Thyroid gland (tissue), 4 donors: ENCODE data around the gene UGT1A7. TPM values are rescaled to one million over a fixed set of nuclear protein-coding genes. Genes with fewer than 3 reads are reported as not detected.

ENCODE experiments used
- DNase-seq, 2 donors: peaks; one replicate each; pipeline ENCODE4 v3.0.0-alpha.2; 2019
- H3K27ac ChIP-seq, 3 donors: fragments of 200-600 bp; sonication (generic); 1 replicate in 2 of 3; 2 replicates in 1 of 3; pipeline ENCODE4 v1.5.1; 2016 to 2019; ENCODE audit warnings: mild to moderate bottlenecking in 1 of 3, moderate library complexity in 1 of 3
- H3K27me3 ChIP-seq: fragments of 200-600 bp; sonication (generic); one replicate; pipeline ENCODE4 v1.5.1; 2019
- H3K36me3 ChIP-seq, 2 donors: fragments of 200-600 bp; sonication (generic); one replicate each; pipeline ENCODE4 v1.5.1; 2016 to 2019
- H3K4me1 ChIP-seq, 2 donors: fragments of 200-600 bp; sonication (generic); one replicate each; pipeline ENCODE4 v1.5.1; 2017 to 2019
- H3K4me3 ChIP-seq, 3 donors: fragments of 200-600 bp; sonication (generic); replicated peaks in 1 of 3; 1 replicate in 2 of 3; 2 replicates in 1 of 3; pipeline ENCODE4 v1.5.1; 2016; ENCODE audit warnings: mild to moderate bottlenecking in 1 of 3
- H3K9me3 ChIP-seq: fragments of 200-600 bp; sonication (generic); one replicate; pipeline ENCODE4 v1.5.1; 2017
- CTCF ChIP-seq, 6 experiments: fragments of 200-600 bp in 3 of 6; fragments of 450-650 bp in 3 of 6; sonication (generic) in 3 of 6; IDR thresholded peaks; one replicate each; pipeline ENCODE4 v1.5.1; 2016 to 2019; ENCODE audit warnings: antibody characterized with exemption in 6 of 6, mild to moderate bottlenecking in 2 of 6, inconsistent platforms in 1 of 6, moderate library complexity in 1 of 6
- POLR2A ChIP-seq, 2 donors: fragments of 450-650 bp; IDR thresholded peaks; one replicate each; pipeline ENCODE4 v1.6.1; 2017; ENCODE audit warnings: antibody characterized with exemption in 2 of 2, mild to moderate bottlenecking in 2 of 2, moderate library complexity in 1 of 2
- WGBS, 2 donors: methylation state at CpG; one replicate each; pipeline ENCODE4 v1.1.5; 2017; 5-methylcytosine and 5-hydroxymethylcytosine counted together
- intact Hi-C: fragments of 100-400 bp; cut with DNase I; formaldehyde crosslinking; loops from one replicate; pipeline ENCODE4 v1.15.1; 2023
- total RNA-seq, 4 donors: library from RNA; depleted of rRNA; stranded (reverse); fragments of >200 nt; gene quantifications; one replicate each; pipeline ENCODE4 v1.2.3, GENCODE V29; 2016

The UGT1A7 gene
- total RNA-seq, 4 donors from 2014 or later = not detected

- intact Hi-C loops = no loop called here
- H3K27me3 ChIP-seq = no peaks in the 10 kb centered on the region
- H3K4me1 ChIP-seq = no peaks in the 10 kb centered on the region
- no peak overlapping the region for H3K27ac ChIP-seq
- WGBS, 2 donors = 81 to 82% methylated on average over 14 to 17 of the region's 17 CpGs
- no peaks in the 10 kb centered on the region for H3K36me3 ChIP-seq
- no peaks in the 10 kb centered on the region for H3K9me3 ChIP-seq
- TF ChIP-seq CTCF (IDR thresholded peaks at IDR 0.05) (no peak), POLR2A (IDR thresholded peaks at IDR 0.05) (no peak)
- DNase-seq = no peak
- no peak overlapping the region for H3K4me3 ChIP-seq
Observed at GRCh38 chr2:233818639-233819621, 137.2 kb downstream of the UGT1A7 start.

DNA sequence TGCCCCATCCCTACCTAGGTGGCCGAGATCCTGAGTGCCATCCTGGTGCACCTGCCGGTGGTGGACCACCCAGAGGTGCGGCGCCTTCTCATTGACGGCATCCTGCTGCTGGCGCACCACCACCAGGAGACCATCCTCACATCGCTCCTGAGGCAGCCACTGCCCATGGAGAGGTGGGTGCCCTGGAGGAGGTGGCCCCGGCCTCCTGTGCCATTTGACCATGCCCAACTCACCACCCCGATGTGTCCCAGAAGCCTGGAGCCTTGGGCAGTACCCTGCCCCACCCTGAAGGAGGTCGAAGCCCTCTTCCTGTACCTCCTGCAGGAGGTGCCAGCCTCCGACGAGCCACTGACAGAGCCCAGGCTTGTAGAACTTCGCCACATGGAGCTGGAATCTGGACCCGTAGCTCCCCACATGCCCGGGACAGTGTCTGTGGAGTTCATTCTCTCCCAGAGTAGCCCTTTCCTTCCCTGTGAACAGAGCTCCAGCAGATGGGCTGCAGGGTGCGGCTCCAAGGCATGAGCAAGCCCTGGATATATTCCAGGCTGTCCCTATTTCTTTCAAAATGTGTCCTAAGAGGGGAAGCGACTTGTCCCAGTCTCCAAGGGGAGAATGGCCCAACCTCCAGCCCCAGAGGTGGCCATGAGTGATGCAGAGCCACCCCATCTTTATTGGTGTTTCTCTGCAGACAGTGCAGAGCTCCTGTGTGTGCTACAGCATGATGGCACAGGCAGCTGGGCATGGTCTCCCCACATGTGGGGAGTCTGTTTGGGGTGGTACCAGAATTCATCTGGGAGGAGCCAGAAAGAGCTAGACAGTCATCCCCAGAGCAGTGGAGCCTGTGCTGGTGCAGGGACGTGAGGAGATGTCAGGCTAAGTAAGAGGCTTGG is 138.4 kb downstream of the UGT1A7 start:
- TF ChIP-seq CTCF (IDR thresholded peaks at IDR 0.05) = no peak
- no peak for TF ChIP-seq POLR2A (IDR thresholded peaks at IDR 0.05)
- intact Hi-C loops = no loop called here
- Histone ChIP-seq H3K4me3 (no peak overlapping the region), H3K36me3 (no peaks in the 10 kb centered on the region), H3K27me3 (no peaks in the 10 kb centered on the region), H3K27ac (no peak overlapping the region), H3K9me3 (no peaks in the 10 kb centered on the region), H3K4me1 (no peaks in the 10 kb centered on the region)
- DNase-seq = no peak
- 81 to 96% methylated on average over 5 to 7 of the region's 18 CpGs for WGBS, 2 donors

DNA sequence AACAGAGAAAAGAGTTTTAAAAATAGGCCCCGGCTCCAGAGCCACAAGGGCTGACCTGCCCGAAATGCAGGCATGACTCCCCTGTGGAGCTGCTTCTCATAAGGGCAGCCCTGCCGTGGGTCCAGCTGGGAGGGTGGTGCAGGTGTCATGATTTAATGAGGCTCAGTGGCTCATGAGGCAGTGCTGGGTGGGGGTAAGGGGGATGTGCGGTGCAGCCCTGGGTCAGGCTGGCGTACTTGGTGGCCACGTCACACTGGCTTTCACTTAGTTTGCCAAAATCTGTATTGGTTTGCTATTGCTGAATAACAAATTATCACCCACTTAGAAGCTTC is 139.0 kb downstream of the UGT1A7 start:
- TF ChIP-seq CTCF (IDR thresholded peaks at IDR 0.05) (no peak), POLR2A (IDR thresholded peaks at IDR 0.05) (no peak)
- no peaks in the 10 kb centered on the region for H3K4me1 ChIP-seq
- intact Hi-C loops = no loop called here
- H3K27ac ChIP-seq = no peak overlapping the region
- H3K27me3 ChIP-seq = no peaks in the 10 kb centered on the region
- WGBS, 2 donors = 78 to 88% methylated on average over 6 of the region's 6 CpGs
- H3K4me3 ChIP-seq = no peak overlapping the region
- no peak for DNase-seq
- no peaks in the 10 kb centered on the region for H3K9me3 ChIP-seq
- H3K36me3 ChIP-seq = no peaks in the 10 kb centered on the region

DNA sequence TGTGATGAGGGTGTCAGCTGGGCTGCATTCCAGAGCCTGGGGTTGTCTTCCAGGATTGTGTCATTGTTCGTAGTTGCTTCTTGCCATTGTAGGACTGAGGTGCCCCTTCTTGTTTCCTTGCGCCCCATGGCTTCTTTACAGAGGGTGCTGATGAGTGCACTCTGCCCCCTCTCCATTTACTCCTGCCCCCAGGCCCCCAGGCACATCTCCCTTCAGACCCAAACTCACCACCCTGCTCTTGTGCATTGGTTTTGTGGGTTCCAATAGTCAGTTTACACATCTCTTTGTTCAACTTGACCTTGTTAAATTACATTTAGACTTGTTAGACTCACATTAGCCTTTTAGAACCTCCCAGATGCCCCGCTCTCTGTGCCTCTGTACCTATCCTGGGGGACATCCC is 139.5 kb downstream of the UGT1A7 start:
- 87 to 89% methylated on average over 3 of the region's 3 CpGs for WGBS, 2 donors

More for the DNA sequence above, 139.5 kb downstream of the UGT1A7 start:
- Histone ChIP-seq H3K4me3 (no peak overlapping the region), H3K9me3 (no peaks in the 10 kb centered on the region), H3K27me3 (no peaks in the 10 kb centered on the region), H3K36me3 (no peaks in the 10 kb centered on the region), H3K27ac (no peak overlapping the region), H3K4me1 (no peaks in the 10 kb centered on the region)
- intact Hi-C loops = no loop called here
- DNase-seq = no peak
- no peak for TF ChIP-seq CTCF (IDR thresholded peaks at IDR 0.05)
- TF ChIP-seq POLR2A (IDR thresholded peaks at IDR 0.05) = no peak
